GM18517 (cell line): ENCODE data around the gene MYL11.
A peak's percentile ranks its signal among the peaks of the same experiment; 100 is the strongest.

Source experiments
- ATAC-seq: cut with Tn5 transposase; IDR thresholded peaks from one replicate; pipeline ENCODE4 v1.9.1; 2021; ENCODE audit warnings: mild to moderate bottlenecking, moderate library complexity; ENCODE audit not compliant: unreplicated experiment

The MYL11 gene

DNA sequence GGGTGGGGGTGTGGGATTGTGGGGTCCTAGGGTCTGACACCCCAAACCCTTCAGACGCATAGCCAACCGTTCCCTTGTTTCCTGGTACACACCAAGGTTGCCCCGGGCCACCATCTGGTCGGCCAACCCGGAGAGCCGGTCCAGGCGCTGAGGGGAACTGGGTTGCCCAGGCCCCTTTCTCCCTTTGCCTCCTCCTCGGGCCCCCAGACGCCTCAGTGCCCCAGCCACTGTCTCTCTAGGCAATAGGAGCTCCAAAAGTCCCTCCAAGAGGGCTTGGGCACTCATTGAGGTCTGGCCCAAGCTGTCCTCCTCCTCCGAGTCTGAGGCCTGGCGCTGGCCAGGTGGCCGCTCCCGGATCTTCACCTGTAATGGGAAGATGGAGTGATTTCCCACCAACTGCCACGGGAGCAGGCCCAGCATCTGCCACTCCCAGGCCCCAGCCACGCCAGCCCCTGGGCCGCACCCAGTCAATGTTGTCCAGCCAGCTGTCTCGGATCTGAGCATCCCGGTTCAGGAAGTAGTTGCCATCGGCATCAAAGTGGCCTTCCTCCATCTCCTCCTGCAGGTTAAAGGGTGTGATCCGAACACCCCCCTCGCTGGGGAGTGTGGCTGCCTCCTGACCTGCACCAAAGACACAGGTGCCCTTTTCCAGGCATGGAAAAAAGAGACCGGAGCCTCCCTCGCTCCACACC lies 21.0 kb upstream of the MYL11 start:
- ATAC-seq, result no peak

DNA sequence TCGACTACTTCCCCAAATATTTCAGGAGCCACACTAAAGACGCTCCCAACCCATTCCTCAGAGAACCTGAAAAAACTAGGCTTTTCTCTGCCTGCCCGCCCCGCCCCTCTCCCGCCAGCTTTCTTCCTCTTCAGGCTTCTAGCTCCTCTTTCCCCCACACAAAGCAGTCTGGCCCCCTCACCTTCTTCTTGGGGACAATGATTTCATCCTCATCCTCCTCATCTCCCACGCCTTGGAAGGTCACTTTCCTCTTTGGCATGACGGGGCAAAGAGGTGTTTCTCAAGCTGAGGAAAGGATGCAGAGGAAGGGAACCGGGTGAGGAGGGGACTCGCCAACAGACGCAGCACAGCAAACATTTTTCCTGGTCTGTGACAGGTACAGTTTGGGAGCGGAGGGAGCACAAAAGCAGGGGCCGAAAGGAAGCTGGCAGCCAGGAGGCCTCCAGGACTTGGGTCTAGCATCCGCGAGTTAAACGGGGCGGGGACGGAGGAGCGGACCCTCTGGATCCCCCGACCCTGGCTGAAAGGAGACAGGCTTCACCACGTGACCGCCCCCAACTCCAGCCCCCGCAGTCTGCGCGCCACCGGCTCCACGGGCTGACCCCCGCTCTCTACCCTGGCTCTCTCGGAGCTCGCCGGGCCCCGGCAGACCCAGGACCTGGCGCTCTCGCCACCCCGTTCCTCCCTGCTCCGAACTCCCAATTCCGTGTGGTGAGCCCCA lies 20.0 kb upstream of the MYL11 start:
- no peak for ATAC-seq

DNA sequence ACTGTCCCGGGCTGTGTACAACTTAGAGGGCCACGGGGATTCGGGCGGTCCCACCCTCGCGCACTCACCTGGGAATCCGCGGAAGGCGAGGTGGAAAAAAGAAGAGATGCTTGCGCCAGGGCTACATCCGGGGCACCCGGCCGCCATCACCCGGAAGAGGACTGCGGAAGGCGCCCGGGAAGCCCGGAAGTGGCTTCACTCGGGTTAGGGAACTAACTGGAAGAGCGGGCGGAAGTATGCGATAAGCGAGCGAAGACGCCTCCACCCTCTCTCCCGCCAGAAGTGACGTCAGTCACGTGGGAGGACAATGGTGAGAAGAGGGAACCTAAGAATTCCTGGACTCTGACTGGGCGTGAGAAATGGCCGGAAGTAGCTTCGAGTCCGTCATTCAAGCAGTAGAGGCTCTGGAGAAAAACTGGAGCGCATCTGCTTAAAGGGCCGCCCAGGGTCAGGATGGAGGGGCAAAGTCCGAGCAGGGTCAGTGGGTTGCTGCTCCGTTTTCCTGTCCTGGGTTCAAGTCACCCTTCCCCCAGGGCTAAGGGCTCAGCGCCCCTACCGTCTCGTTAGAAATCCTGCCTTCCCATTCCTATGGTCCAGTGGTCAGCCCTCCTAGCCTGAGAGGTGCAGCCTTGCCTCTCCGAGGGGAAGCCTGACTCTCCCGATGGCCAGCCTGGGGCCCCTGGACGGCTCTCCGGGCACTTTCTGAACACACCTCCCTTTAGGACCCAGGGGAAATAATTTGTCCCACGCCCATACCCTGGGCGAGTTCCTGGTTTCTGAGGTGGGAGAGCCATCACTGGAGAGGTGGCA lies 19.3 kb upstream of the MYL11 start, which contains the start of gene CD2BP2:
Gene CD2BP2 (minus strand): TSS at position 165 of the 810 bp plus-strand sequence. CDS start 627 bp downstream, outside the sequence.
- ATAC-seq, result peak; percentile 44

DNA sequence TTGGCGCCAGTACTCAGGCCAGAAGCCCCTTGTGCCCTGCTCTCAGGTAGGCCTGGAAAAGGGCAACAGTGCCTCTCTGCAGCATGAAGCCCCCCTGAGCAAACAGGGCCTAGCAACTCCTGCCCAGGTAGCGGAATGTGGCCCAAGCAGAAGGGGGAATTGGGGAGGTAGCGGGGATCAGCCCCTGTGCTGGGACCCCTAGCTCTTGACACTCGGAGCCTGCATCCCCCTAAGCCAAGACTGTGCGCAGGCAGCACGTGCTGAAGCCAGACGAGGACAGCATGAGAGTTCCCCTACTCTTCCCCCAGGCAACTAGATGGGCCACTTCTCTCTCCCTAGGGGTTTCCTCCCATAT lies 18.7 kb upstream of the MYL11 start:
- ATAC-seq, result no peak

DNA sequence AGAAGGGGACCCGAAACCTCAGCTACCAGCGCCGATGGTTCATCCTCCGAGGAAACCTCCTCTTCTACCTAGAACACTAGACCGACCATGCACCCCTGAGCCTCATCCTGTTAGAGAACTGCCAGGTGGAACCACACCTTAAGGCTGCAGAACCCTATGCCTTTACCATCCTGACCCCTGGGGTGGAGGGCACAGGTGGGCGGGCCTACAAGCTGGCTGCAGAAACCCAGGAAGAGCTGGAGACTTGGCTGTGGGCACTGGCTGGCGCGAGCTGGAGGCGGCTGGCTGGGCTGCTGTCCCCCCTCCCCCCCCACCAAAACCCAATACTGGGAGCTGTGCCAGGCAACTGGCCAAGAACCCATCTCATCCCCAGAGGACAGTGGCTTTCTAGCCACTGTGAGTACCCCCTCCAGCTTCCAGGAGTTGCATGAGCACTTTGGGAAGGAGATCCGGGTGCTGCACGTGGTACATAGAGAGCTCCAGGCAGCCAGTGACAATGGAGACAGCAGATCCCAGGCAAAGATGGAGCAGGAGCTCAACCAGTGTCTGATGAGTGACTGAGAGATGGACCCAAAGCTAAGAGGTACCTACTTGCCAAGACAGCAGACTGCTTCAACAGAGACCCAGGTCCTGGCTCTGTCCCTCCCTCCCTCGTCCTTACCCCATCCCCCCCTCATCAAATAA lies 18.1 kb upstream of the MYL11 start:
- no peak for ATAC-seq

DNA sequence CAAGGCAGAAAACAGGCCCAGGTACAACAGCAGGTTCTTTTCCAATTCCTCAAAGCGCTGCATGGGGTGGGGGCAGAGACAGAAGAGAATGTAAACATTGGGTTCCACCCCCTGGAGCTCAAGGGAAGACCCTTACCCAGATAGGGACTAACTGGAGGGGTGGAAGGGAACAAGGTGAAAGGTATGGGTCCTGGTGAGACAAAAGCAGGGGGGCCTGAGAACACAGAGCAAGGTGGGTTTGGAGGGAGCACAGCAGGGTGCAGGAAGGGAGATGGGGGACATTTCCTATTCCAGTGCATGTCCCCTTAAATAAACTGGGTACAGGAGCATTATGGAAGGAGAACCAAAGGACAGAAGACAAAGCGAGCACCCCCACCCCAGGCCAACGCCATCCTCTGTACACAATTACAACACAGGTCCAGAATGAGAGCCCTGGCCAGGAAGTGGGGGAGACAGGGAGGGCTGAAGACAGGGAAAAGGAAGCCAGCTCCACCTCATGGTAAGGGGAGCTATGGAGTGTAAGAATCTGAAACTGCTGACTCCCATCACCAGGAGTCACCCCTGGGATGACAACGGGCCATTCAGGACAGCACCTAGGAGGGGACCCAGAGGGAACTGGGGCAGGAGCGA lies 17.4 kb upstream of the MYL11 start:
- no peak for ATAC-seq

DNA sequence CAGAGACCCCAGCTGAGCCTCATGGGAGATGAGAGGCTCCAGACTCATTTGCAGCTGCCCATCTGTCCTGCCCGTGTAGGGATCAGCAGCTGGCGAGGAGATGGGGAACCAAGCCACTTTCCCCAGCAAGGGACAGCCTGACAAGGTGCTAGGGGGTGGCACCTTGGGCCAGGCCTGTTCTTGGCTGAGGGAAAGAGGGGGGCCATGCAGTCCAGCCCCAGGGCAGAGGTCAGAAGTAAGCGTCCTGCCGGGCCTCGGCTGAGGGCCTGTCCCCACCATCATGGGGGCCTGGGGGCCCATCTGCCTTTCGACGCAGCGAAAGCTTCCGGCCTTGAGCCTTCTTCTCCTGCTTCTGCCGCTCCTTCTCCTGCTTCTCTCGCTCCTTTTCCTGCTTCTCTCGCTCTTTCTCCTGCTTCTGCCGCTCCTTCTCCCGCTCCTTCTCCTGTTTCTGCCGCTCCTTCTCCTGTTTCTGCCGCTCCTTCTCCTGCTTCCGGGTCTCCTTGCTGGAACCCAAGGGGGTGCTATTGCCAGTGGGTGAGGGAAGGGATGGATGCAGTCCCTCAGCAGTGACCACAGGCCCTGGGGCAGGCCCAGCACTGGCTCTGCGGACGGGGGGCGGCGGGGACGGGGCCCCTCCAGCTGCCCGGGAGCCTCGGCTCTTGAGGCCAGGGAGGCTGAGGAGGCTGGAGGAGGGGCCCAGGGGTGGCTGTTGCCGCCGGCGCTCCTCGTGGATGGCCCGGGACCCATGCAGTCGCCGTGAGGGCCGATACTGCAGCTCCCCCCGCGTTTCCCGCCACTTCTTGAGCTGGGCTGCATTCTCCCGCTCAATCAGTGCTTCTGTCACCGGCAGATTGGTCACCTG lies 16.7 kb upstream of the MYL11 start:
- no peak for ATAC-seq

DNA sequence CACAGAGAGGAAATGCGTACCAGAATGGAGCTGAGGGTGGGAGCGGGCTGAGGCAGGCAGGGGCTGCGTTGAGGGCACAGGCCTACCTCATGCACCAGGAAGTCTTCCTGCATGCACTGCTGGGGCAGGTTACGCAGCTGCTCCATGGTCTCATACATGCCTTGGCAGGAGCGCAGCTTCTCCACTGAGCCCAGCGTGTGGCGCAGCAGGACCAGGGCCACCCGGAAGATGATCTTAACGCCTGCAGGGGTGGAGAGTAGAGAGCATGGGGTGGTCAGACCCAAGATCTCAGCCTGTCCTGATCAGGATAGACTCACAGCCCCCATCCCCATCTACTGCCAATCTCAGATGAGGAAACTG lies 16.0 kb upstream of the MYL11 start:
- no peak for ATAC-seq

DNA sequence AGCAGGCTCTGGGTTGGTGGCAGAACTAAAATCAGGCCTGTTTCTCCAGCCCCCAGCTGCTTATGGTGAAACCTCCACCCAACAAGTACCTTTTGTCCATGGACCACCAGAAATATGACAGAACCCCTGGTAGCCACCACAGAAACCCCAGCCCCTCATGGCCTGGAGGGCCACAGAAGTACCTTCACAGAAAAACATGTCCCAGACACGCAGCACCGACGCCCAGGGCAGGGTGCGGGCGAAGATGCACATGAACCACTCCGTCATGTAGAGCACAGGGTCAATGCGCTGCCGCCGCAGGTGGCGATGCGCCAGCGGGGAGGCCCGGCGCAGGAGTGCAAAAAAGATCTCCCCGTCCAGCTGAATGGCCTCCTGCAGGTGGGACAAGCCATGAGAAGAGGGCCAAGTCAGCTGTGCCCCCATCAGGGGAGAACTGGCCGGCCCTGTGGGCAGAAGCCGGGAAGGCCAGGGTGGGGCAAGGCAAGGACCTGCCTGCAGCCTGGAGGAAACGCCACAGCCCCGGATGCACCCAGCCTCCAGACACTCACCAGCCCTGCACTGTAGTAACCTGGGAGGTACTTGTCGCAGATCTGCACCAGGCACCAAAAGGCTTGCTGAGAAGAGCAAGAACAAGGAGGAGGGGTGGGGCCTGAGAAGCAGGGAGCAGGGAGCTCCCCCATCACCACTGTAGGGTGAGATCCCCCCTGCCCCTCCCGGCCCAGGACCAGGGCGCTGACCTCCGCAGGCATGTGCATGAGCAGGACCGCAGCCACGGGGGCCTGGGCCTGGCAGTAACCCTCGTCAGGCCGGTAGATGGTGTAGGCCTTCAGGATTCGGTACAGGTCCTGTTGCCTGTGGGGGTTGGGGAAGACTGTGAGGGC lies 15.4 kb upstream of the MYL11 start:
- no peak for ATAC-seq

DNA sequence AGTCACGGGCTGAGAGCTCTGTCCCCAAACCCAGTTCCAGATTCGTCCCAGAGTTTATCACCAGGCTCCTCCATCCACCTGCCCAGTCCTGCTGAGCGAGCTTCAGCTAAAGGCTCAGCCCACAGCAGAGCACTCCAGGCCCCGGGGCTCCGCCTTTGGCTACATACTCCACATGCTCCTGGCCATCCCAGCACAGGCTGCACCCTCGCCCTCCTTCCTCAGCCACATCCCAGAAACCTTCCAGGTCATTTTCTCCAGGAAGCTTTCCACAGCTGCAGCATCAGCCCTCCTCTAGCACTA lies 14.8 kb upstream of the MYL11 start:
- no peak for ATAC-seq

DNA sequence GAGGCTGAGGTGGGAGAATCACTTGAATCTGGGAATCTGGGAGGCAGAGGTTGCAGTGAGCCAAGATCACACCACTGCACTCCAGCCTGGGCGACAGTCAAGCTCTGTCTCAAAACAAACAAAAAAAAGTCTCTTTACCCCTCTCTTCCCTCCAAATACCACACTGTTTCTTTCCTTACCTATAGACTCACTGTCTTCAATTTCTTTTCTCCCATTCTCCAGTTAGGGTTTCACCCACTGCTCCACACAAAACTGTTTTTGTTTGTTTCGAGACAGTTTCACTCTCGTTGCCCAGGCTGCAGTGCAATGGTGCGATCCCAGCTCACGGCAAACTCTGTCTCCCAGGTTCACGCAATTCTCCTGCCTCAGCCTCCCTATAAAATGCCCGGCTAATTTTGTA lies 13.4 kb upstream of the MYL11 start:
- no peak for ATAC-seq

DNA sequence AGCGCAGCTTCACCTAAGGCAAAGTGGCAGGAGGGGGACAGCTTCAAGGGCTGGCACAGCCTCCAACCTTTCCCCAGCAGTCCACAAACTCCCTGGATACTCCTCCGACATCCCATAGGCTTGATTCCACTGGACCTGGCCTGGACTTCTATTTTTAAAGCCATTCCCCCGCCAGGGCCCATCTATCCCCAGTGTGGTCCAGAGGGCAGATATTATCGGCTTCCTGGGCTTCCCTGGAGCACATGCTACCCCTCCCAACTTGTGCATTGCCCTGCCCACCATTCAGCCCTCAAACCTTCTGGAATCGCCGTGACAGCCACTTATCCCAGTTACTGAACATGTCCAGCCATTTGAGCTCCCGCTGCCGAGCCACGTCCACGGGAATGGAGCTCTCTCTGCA lies 9.4 kb upstream of the MYL11 start:
- ATAC-seq, result no peak

DNA sequence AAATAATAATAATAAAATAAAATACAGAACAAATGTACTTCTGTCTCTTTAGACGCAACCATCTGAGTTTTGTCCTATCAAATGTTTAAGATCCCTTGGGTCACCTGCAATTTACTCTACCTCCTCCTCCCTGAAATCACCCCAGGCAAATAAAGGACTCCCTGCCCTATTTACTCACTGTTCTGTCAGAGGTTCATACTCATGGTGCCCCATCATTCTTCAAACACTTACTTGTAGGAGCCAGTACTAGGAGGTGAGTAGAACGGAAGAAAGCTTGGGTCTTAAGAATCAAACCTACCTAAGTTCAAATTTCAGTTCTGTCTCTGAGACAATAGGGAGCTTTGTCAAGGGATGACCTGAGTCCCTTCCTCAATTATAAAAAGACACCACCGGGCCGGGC lies 8.1 kb upstream of the MYL11 start:
- ATAC-seq, result no peak

DNA sequence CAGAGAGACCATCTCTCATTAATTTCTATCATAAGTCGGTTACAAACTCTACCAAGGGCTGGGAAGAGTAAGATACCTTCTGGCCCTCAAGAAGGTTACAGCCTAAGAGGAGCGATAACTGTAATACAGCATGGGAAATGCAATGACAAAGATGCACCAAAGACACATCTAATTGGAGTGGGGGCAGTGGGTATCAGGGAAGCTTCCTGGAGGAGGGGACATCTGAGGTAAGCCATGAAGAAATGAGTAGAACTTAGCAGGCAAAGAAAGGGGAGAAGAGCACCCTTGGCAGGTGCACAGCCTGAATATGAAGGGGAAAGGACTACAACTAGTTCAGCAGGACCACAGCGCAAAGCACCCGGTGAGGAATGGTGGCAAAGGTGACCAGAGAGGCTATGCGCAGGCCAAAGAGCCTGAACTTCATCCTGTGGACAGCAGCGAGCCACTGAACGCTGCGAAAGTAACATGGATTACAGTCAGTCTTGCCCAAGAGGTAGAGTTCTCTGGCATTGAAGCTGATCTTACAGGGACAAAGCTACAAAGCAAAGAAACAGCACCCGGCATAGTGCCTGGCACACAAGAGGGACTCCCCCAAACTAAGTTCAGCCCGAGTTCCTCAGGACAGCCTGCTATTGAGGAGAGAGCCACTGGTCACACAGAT lies 7.1 kb upstream of the MYL11 start:
- ATAC-seq, result no peak

DNA sequence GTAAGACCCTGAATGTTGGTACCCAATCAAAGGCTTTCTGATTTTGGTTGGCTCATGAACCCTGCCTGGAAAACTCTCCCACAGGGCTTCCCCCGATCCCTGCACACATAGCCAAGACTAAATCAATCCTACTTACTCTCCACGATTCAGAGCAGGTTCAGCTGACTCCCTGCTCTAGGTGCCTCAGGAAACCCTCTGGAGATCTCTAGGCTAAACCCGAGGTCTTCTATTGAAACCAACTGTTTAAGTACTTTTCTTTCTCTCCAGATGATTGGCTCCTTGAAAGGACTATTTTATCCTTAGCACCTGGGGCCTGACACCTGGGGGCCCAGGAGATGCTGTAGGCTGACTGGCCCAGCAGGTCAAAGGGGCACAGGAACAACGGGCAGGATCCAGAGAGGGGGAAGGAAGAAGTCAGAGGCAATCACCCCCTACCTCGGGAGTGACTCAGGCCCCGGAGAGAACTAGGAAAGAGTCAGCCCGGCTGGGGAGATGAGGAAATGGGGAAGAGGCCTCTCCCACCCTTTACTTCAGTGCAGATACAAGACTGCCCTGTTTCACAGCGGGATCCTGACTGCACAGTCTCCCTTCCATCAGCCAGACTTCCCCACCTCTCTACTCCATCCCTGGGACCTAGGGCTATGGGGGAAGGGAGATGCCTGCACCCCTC lies 6.3 kb upstream of the MYL11 start:
- ATAC-seq, result no peak

DNA sequence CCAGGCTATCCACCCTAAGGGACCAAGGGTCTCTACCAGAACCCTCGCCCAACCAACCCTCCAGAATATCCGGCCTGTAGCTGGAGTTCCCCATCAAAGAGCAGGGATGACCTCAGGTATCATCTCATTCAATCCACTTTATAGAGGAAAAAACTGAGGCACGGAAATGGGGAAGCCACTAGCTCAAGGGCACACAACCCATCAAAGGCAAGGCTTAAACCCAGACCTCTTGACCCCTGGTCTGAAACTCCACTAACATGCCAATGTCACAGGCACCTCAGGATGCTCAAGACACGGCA lies 5.9 kb upstream of the MYL11 start:
- no peak for ATAC-seq

DNA sequence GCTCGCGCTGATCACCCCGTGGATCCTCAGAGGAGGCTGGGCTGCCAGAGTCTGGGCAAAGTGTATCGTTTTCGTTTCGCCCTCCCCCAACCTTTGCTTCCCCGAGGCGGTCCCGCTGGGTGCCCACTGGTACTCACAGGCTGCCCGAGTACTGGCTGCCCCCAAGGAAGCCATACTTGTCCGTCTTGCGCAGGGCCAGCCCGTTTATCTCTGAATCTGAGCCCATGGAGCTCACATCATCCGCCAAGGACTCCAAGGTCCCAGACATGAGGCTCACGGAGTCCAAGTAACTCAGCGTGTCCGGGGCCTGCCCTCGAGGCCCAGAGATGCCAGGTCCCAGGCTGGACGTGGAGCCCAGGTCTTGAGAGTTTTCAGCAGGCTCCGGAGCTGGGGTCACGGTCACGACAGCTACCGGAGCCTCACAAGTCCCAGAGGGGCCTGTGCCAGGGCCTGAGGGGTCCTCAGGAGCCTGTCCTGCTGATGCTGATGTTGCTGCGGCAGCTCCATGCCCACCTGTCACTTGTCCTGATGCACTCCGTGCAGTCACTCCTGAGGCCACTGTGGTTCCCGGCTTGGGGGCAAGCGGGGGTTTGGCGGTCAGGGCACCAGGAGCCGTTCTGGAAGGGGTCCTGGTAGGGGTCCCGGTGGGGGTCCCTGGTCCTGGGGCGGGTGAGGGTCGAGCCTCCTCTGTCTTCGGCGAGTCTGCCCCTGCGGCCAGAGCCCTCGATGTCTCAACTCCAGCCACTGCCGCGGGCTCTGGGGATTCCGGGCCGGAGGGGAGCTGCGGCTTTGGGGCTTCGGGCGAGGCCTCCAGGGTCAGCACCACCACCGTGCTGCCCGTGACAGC lies 5.3 kb upstream of the MYL11 start:
- ATAC-seq, result no peak
